Measurements from ENCODE around the gene TENT4B.
A peak's percentile ranks its signal among the peaks of the same experiment; 100 is the strongest.

TENT4B gene

GRCh38 chr16:50195756-50196155 lies 42.6 kb downstream of the TENT4B start:
- no peak for DNase-seq (ENCODE audit: low read depth in 2 of 2)

- DNase-seq (ENCODE audit: low read depth in 2 of 2) = no peak
Measured at GRCh38 chr16:50197582-50197981, 44.5 kb downstream of the TENT4B start.

GRCh38 chr16:50198802-50199403 lies 45.8 kb downstream of the TENT4B start:
- DNase-seq (ENCODE audit: low read depth in 2 of 2) = no peak

GRCh38 chr16:50201787-50202186 lies 48.7 kb downstream of the TENT4B start:
- no peak for DNase-seq (ENCODE audit: low read depth in 2 of 2)

- no peak for DNase-seq (ENCODE audit: low read depth in 2 of 2)
Measured at GRCh38 chr16:50202926-50203624, 50.0 kb downstream of the TENT4B start.

GRCh38 chr16:50203681-50204080 lies 50.6 kb downstream of the TENT4B start:
- DNase-seq (ENCODE audit: low read depth in 2 of 2) = no peak

- DNase-seq (ENCODE audit: low read depth in 2 of 2) = no peak
Measured at GRCh38 chr16:50204453-50205108, 51.5 kb downstream of the TENT4B start.

GRCh38 chr16:50207652-50208051 lies 54.5 kb downstream of the TENT4B start:
- no peak for DNase-seq (ENCODE audit: low read depth in 2 of 2)

GRCh38 chr16:50208460-50208931 lies 55.4 kb downstream of the TENT4B start:
- DNase-seq (ENCODE audit: low read depth in 2 of 2) = no peak

- no peak for DNase-seq (ENCODE audit: low read depth in 2 of 2)
Measured at GRCh38 chr16:50209546-50210265, 56.6 kb downstream of the TENT4B start.

GRCh38 chr16:50210266-50211038 lies 57.3 kb downstream of the TENT4B start:
- peak; percentile 32 to 39 for DNase-seq (ENCODE audit: low read depth in 2 of 2)

GRCh38 chr16:50213939-50214519 lies 60.9 kb downstream of the TENT4B start:
- no peak for DNase-seq (ENCODE audit: low read depth in 2 of 2)

- DNase-seq (ENCODE audit: low read depth in 2 of 2) = no peak
Measured at GRCh38 chr16:50215680-50216079, 62.6 kb downstream of the TENT4B start.

- no peak for DNase-seq (ENCODE audit: low read depth in 2 of 2)
Measured at GRCh38 chr16:50216231-50216630, 63.1 kb downstream of the TENT4B start.

GRCh38 chr16:50219402-50219975 lies 66.4 kb downstream of the TENT4B start:
- DNase-seq (ENCODE audit: low read depth in 2 of 2) = no peak

GRCh38 chr16:50224286-50224685 lies 71.2 kb downstream of the TENT4B start:
- no peak for DNase-seq (ENCODE audit: low read depth in 2 of 2)

GRCh38 chr16:50227120-50227519 lies 74.0 kb downstream of the TENT4B start:
- DNase-seq (ENCODE audit: low read depth in 2 of 2) = no peak

- no peak for DNase-seq (ENCODE audit: low read depth in 2 of 2)
Measured at GRCh38 chr16:50227665-50228064, 74.6 kb downstream of the TENT4B start.

GRCh38 chr16:50228364-50228868 lies 75.3 kb downstream of the TENT4B start:
- DNase-seq (ENCODE audit: low read depth in 2 of 2) = no peak

- DNase-seq (ENCODE audit: low read depth in 2 of 2) = no peak
Measured at GRCh38 chr16:50229149-50229726, 76.1 kb downstream of the TENT4B start.
